ENCODE measurements around the gene ACOX3.

GRCh38 chr4:8407316-8407715, 33.2 kb downstream of the ACOX3 start:
- TF ChIP-seq CTCF (IDR thresholded peaks at IDR 0.05 in 4 of 5, conservative IDR thresholded peaks at IDR 0.05 in 1 of 5) (no peak), POLR2A (IDR thresholded peaks at IDR 0.05) (no peak)
